Breast epithelium (tissue), 4 donors: ENCODE measurements around the gene GPC6. TPM values are rescaled to one million over a fixed set of nuclear protein-coding genes. Genes with fewer than 3 reads are reported as not detected.

Experiments
- DNase-seq, 2 donors: peaks; one replicate each; pipeline ENCODE4 v3.0.0-alpha.2; 2019; ENCODE audit warnings: low spot score in 2 of 2
- H3K27ac ChIP-seq, 2 donors: fragments of 200-600 bp; sonication (generic) in 1 of 2; one replicate each; pipeline ENCODE4 v1.5.1; 2016 to 2019; ENCODE audit warnings: mild to moderate bottlenecking in 1 of 2
- H3K27me3 ChIP-seq, 2 donors: fragments of 200-600 bp; sonication (generic) in 1 of 2; one replicate each; pipeline versions ENCODE4 v1.5.1 to v1.6.0; 2017 to 2019; ENCODE audit warnings: control low read depth in 1 of 2, mild to moderate bottlenecking in 1 of 2
- H3K36me3 ChIP-seq: fragments of 200-600 bp; one replicate; pipeline ENCODE4 v1.5.1; 2019
- H3K4me1 ChIP-seq, 2 donors: fragments of 200-600 bp; sonication (generic); one replicate each; pipeline ENCODE4 v1.5.1; 2016 to 2019; ENCODE audit warnings: control low read depth in 1 of 2
- H3K4me3 ChIP-seq, 3 donors: fragments of 200-600 bp; sonication (generic); 1 replicate in 2 of 3; 2 replicates in 1 of 3; pipeline ENCODE4 v1.5.1; 2016 to 2019; ENCODE audit warnings: mild to moderate bottlenecking in 3 of 3, moderate library complexity in 2 of 3
- H3K9me3 ChIP-seq, 2 donors: fragments of 200-600 bp; sonication (generic) in 1 of 2; one replicate each; pipeline ENCODE4 v1.5.1; 2016 to 2019; ENCODE audit warnings: control low read depth in 1 of 2
- POLR2A ChIP-seq: fragments of 450-650 bp; IDR thresholded peaks from one replicate; pipeline ENCODE4 v1.6.1; 2016; ENCODE audit warnings: antibody characterized with exemption, mild to moderate bottlenecking, moderate library complexity
- POLR2AphosphoS5 ChIP-seq, 3 donors: sonication (generic); formaldehyde crosslinking; IDR thresholded peaks; one replicate each; pipeline ENCODE4 v1.6.1; 2017; ENCODE audit warnings: antibody characterized with exemption in 3 of 3
- intact Hi-C: fragments of 100-400 bp; cut with DNase I; formaldehyde crosslinking; loops from one replicate; pipeline ENCODE4 v1.15.1; 2023; ENCODE audit warnings: low total_unique reads
- total RNA-seq, 3 donors: library from RNA; depleted of rRNA; stranded (reverse); fragments of >200 nt; gene quantifications; one replicate each; pipeline ENCODE4 v1.1.0, GENCODE V29; 2016
- TF ChIP-seq, protein P1 (sequence below), 3 donors: fragments of 450-650 bp; IDR thresholded peaks; one replicate each; pipeline ENCODE4 v1.5.1; 2016 to 2017; ENCODE audit warnings: antibody characterized with exemption in 3 of 3, mild to moderate bottlenecking in 3 of 3, moderate library complexity in 3 of 3

GPC6 gene
- total RNA-seq, 3 donors from 2014 or later: 3.5 to 44.0 (median 4.9) TPM

DNA sequence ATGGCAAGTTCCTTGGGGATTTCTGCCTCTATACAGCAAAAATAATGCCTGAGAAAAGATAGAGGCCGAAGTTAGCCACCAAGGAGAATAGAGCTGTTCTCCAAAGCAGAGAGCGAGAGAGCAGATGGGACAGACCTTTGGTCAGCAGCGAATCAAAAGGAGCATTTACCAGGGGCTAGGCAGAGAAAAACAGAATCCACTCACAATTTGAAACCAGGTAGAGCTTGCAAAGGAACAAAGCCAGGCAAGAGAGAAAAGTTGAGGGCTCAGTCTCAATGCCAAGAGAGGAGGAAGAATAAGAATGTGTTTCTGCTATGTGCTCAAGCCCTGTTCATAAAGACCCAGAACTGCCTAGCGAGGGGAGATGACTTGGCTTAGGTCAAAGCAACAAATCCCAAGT is 1140.1 kb downstream of the GPC6 start:
- no peaks in the 10 kb centered on the region for H3K36me3 ChIP-seq
- H3K4me1 ChIP-seq: no peaks in the 10 kb centered on the region
- no peaks in the 10 kb centered on the region for H3K9me3 ChIP-seq
- H3K27me3 ChIP-seq: peaks cover 0 to 1% of the 10 kb centered on the region in 2 donors
- TF ChIP-seq, protein P1, sequence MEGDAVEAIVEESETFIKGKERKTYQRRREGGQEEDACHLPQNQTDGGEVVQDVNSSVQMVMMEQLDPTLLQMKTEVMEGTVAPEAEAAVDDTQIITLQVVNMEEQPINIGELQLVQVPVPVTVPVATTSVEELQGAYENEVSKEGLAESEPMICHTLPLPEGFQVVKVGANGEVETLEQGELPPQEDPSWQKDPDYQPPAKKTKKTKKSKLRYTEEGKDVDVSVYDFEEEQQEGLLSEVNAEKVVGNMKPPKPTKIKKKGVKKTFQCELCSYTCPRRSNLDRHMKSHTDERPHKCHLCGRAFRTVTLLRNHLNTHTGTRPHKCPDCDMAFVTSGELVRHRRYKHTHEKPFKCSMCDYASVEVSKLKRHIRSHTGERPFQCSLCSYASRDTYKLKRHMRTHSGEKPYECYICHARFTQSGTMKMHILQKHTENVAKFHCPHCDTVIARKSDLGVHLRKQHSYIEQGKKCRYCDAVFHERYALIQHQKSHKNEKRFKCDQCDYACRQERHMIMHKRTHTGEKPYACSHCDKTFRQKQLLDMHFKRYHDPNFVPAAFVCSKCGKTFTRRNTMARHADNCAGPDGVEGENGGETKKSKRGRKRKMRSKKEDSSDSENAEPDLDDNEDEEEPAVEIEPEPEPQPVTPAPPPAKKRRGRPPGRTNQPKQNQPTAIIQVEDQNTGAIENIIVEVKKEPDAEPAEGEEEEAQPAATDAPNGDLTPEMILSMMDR (IDR thresholded peaks at IDR 0.05): no peak
- TF ChIP-seq POLR2A: no peak
- no peak for TF ChIP-seq POLR2AphosphoS5 (IDR thresholded peaks at IDR 0.05)
- no peak overlapping the region for H3K4me3 ChIP-seq
- no peak overlapping the region for H3K27ac ChIP-seq
- DNase-seq: no peak
- intact Hi-C loops: no loop called here

DNA sequence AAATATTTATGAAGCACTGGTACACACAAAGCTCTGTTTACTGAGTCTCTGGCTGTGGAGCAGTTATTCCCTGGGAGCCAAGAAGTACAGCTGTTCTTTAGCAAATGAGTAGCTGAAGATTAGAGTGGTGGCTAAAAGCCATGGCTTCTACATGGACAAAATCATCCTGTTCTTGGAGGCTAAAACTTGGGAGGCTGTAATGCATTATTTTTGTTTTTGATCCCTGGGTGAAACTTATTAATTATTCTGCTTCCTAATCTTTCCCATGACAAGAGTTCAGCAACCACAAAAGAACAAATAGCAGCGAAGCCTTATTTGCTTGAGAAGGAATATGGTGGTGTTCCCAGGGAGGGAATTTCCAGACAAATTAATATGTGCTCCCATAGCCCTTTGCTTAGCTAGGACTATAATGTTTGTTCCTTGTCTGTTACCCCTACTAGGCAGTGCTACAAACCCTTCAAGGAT is 1143.4 kb downstream of the GPC6 start:
- Histone ChIP-seq H3K4me3 (no peak overlapping the region), H3K9me3 (no peaks in the 10 kb centered on the region), H3K36me3 (no peaks in the 10 kb centered on the region), H3K27ac (no peak overlapping the region), H3K27me3 (peaks cover 0 to 3% of the 10 kb centered on the region in 2 donors), H3K4me1 (no peaks in the 10 kb centered on the region)
- no peak for DNase-seq
- TF ChIP-seq POLR2AphosphoS5 (IDR thresholded peaks at IDR 0.05): no peak
- intact Hi-C loops: no loop called here

DNA sequence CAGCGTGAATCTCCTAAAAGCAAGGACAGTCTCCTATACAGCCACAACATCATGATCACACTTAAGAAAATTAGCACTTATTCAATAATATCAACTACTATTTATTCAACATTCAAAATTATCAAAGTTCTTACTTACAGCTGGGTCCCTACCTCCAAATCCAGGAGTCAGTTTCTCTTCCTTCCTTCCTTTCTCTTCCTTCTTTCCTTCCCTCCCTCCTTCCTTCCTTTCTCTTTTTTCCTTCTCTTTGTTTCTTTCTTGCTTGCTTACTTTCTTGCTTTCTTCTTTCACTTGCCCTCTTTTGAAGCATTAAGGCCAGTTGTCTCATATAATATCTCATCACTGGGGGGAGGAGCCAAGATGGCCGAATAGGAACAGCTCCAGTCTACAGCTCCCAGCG is 1145.2 kb downstream of the GPC6 start:
- no peaks in the 10 kb centered on the region for H3K9me3 ChIP-seq
- TF ChIP-seq POLR2A: no peak
- TF ChIP-seq, protein P1 (IDR thresholded peaks at IDR 0.05): no peak
- TF ChIP-seq POLR2AphosphoS5 (IDR thresholded peaks at IDR 0.05): no peak

DNA sequence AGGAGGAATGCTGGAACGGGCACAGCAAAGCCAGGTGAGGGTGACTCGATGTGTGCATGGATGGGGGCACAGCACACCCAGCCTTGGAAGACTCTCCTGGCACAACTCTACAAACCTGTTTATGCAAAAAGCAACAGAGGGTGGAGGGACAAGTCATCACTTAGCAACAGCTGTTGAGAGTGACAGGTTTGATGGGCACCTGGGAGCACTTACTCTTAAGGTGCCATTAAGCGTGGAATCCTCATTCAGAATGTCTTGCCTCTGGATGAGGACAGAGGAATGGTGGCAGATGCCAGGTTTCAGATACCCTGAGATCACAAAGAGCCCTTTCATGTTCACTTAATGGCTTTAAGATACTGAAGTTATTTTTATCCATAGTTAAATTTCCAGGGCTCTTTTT is 1155.9 kb downstream of the GPC6 start:
- H3K36me3 ChIP-seq: no peaks in the 10 kb centered on the region
- TF ChIP-seq POLR2AphosphoS5 (IDR thresholded peaks at IDR 0.05) (no peak), POLR2A (no peak)
- TF ChIP-seq, protein P1 (IDR thresholded peaks at IDR 0.05): no peak
- DNase-seq: no peak
- intact Hi-C loops: no loop called here
- no peaks in the 10 kb centered on the region for H3K4me1 ChIP-seq
- no peak overlapping the region for H3K27ac ChIP-seq
- H3K27me3 ChIP-seq: no peaks in the 10 kb centered on the region
- H3K4me3 ChIP-seq: no peak overlapping the region
- no peaks in the 10 kb centered on the region for H3K9me3 ChIP-seq

More for the DNA sequence above, 1145.2 kb downstream of the GPC6 start:
- peaks cover 0 to 3% of the 10 kb centered on the region in 2 donors for H3K27me3 ChIP-seq
- intact Hi-C loops: no loop called here
- no peak for DNase-seq
- H3K36me3 ChIP-seq: no peaks in the 10 kb centered on the region
- H3K4me1 ChIP-seq: no peaks in the 10 kb centered on the region
- H3K27ac ChIP-seq: no peak overlapping the region
- H3K4me3 ChIP-seq: no peak overlapping the region

DNA sequence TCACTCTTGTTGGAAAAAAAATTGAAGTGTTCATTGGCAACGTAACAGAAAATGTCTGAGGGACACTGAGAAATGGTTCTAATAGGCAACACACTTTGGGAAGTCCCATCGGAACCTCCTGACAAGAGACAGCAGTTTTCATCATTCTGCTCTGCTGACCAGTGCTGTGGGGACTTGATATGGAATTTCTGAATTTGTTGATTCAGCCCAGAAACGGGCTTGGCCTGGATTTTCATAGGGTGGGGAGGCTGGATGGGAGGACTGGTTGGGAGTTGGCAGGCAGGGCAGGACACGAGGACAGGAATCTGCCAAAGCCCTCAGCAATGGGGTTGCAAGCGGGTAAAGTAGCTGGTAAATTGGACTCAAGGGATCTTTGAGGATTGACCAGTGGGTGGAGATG is 1156.4 kb downstream of the GPC6 start:
- Histone ChIP-seq H3K36me3 (no peaks in the 10 kb centered on the region), H3K4me3 (no peak overlapping the region), H3K27me3 (no peaks in the 10 kb centered on the region), H3K27ac (no peak overlapping the region), H3K4me1 (no peaks in the 10 kb centered on the region), H3K9me3 (no peaks in the 10 kb centered on the region)
- TF ChIP-seq, protein P1 (IDR thresholded peaks at IDR 0.05): no peak
- TF ChIP-seq POLR2A: no peak
- TF ChIP-seq POLR2AphosphoS5 (IDR thresholded peaks at IDR 0.05): no peak
- no peak for DNase-seq
- intact Hi-C loops: no loop called here
